Endothelial cell of umbilical vein (primary cell): ENCODE measurements around the gene ZNF79. TPM values are rescaled to one million over a fixed set of nuclear protein-coding genes. Genes with fewer than 3 reads are reported as not detected.

Experiments used
- BruUV-seq: library from RNA; stranded (reverse); fragments of 400-500 nt; replicated peaks from 2 replicates; lab custom pipeline; 2021; lab: Mats Ljungman, UMichigan
- CTCF ChIA-PET: fragments of 300-600, 350-600 bp; sonication (Branson Sonifier 250); formaldehyde crosslinking; loops from one replicate; lab custom pipeline; 2021; ENCODE audit warnings: antibody characterized with exemption, inconsistent platforms; lab: Charles Lee
- POLR2A ChIA-PET: fragments of 300-600, 350-600 bp; sonication (Branson Sonifier 250); formaldehyde crosslinking; loops from one replicate; lab custom pipeline; 2021; ENCODE audit warnings: antibody characterized with exemption, inconsistent platforms; lab: Charles Lee
- DNase-seq: peaks from one replicate; pipeline ENCODE4 v3.0.0-alpha.2; 2011; ENCODE audit warnings: low read depth, low spot score
- FAIRE-seq: peaks from 2 replicates; lab custom pipeline; 2011; peaks lifted over from hg19 to GRCh38; lab: Jason Lieb, UNC
- H2AFZ ChIP-seq: 2 replicates; pipeline ENCODE4 v1.6.0; 2012; ENCODE audit warnings: low read depth, low read length, control low read depth, inconsistent platforms
- H3K27ac ChIP-seq: 2 replicates; pipeline ENCODE4 v1.5.1; 2011; ENCODE audit warnings: low read depth, mild to moderate bottlenecking, control low read depth, low read length, moderate library complexity; ENCODE audit not compliant: insufficient read depth
- H3K27me3 ChIP-seq, 2 experiments: 2 replicates each; pipeline versions ENCODE4 v1.6.0 to v1.6.1; 2011; ENCODE audit warnings: low read length in 2 of 2, mixed read lengths in 1 of 2; ENCODE audit not compliant: control insufficient read depth in 2 of 2, insufficient read depth in 2 of 2
- H3K36me3 ChIP-seq, 2 experiments: 2 replicates in 1 of 2; 3 replicates in 1 of 2; pipeline ENCODE4 v1.5.1; 2011; ENCODE audit warnings: low read length in 2 of 2, mild to moderate bottlenecking in 1 of 2, moderate library complexity in 1 of 2; ENCODE audit not compliant: control insufficient read depth in 2 of 2, insufficient read depth in 2 of 2; ENCODE audit errors: extremely low read depth in 1 of 2
- H3K4me1 ChIP-seq: 3 replicates; pipeline ENCODE4 v1.5.1; 2011; ENCODE audit warnings: mild to moderate bottlenecking, low read length; ENCODE audit not compliant: control insufficient read depth, insufficient read depth; ENCODE audit errors: extremely low read depth
- H3K4me2 ChIP-seq: 2 replicates; pipeline ENCODE4 v1.6.1; 2011; ENCODE audit warnings: low read length, control low read depth, mixed read lengths; ENCODE audit not compliant: insufficient read depth
- H3K4me3 ChIP-seq, 3 experiments: fragments of 200-600 bp in 1 of 3; sonication (generic), shearing (Covaris generic) in 1 of 3; replicated peaks in 1 of 3; 2 replicates each; pipeline ENCODE4 v1.5.1; 2011 to 2016; ENCODE audit warnings: control low read depth in 3 of 3, low read length in 3 of 3, mild to moderate bottlenecking in 2 of 3, inconsistent platforms in 1 of 3, low read depth in 1 of 3, moderate library complexity in 1 of 3; ENCODE audit not compliant: insufficient read depth in 1 of 3
- H3K79me2 ChIP-seq: 2 replicates; pipeline ENCODE4 v1.6.0; 2012; ENCODE audit warnings: low read length, inconsistent platforms; ENCODE audit not compliant: control insufficient read depth, insufficient read depth
- H3K9ac ChIP-seq: replicated peaks from 2 replicates; pipeline ENCODE3; 2011; ENCODE audit warnings: low read length, control low read depth; ENCODE audit not compliant: insufficient read depth; ENCODE audit errors: extremely low read depth
- H3K9me1 ChIP-seq: replicated peaks from 3 replicates; pipeline ENCODE4 v1.6.0; 2011; ENCODE audit warnings: mild to moderate bottlenecking, low read length; ENCODE audit not compliant: control insufficient read depth, insufficient read depth; ENCODE audit errors: extremely low read depth
- H3K9me3 ChIP-seq: replicated peaks from 2 replicates; pipeline ENCODE4 v1.5.1; 2012; ENCODE audit warnings: low read length, inconsistent platforms; ENCODE audit not compliant: control insufficient read depth, insufficient read depth
- H4K20me1 ChIP-seq: replicated peaks from 2 replicates; pipeline ENCODE3; 2011; ENCODE audit warnings: mild to moderate bottlenecking, low read length; ENCODE audit not compliant: control insufficient read depth, insufficient read depth; ENCODE audit errors: extremely low read depth
- EZH2 ChIP-seq: IDR thresholded peaks from 2 replicates; pipeline ENCODE4 v1.6.1; 2012; ENCODE audit warnings: borderline replicate concordance, low read depth, mild to moderate bottlenecking, moderate library complexity, low read length, inconsistent platforms; ENCODE audit not compliant: severe bottlenecking
- FOS ChIP-seq: IDR thresholded peaks from 2 replicates; pipeline ENCODE4 v1.6.1; 2011; ENCODE audit warnings: mild to moderate bottlenecking, low read length, moderate library complexity, borderline replicate concordance; ENCODE audit not compliant: insufficient read depth
- GATA2 ChIP-seq: IDR thresholded peaks from 2 replicates; pipeline ENCODE4 v1.7.0; 2011; ENCODE audit warnings: low read depth, mild to moderate bottlenecking, moderate library complexity, mixed read lengths, low read length; ENCODE audit not compliant: insufficient read length, insufficient read depth
- JUN ChIP-seq: IDR thresholded peaks from 2 replicates; pipeline ENCODE4 v1.6.1; 2011; ENCODE audit warnings: borderline replicate concordance, low read depth; ENCODE audit not compliant: insufficient read length, insufficient read depth
- MYC ChIP-seq: IDR thresholded peaks from one replicate; pipeline ENCODE4 v1.6.1; 2011; ENCODE audit warnings: mild to moderate bottlenecking, low read depth, low read length
- POLR2A ChIP-seq: IDR thresholded peaks from 2 replicates; pipeline ENCODE4 v1.6.1; 2012; ENCODE audit warnings: low read depth, mild to moderate bottlenecking, control low read depth, low read length
- POLR2AphosphoS5 ChIP-seq: IDR thresholded peaks from 2 replicates; pipeline ENCODE4 v1.6.1; 2012; ENCODE audit warnings: low read depth, mild to moderate bottlenecking, control low read depth, low read length, moderate library complexity; ENCODE audit not compliant: insufficient read depth
- dilution Hi-C: fragments of 300-500 bp; cut with MboI; formaldehyde crosslinking; loops from one replicate; pipeline ENCODE4 v1.15.0; 2019; ENCODE audit warnings: low sequenced_read_pairs; ENCODE audit not compliant: extremely low pct_ligation_motif_present
- intact Hi-C: fragments of 100-400 bp; cut with micrococcal nuclease; formaldehyde crosslinking; loops from one replicate; pipeline ENCODE4 v1.10.0; 2022
- polyA plus RNA-seq, 4 experiments: library from polyadenylated mRNA; depleted of rRNA in 3 of 4; stranded (reverse) in 3 of 4; unstranded in 1 of 4; fragments of >200 nt; gene quantifications; 2 replicates each; pipeline versions ENCODE4 v1.2.1 to v1.2.3, GENCODE V29; 2011 to 2012; ENCODE audit warnings: missing spikeins in 1 of 4
- total RNA-seq: library from RNA; stranded (reverse); gene quantifications from 2 replicates; pipeline ENCODE4 v1.2.3, GENCODE V29; 2021
- TF ChIP-seq, protein P1 (sequence below): IDR thresholded peaks from 2 replicates; pipeline ENCODE4 v1.6.1; 2011; ENCODE audit not compliant: insufficient read depth, insufficient read length
- TF ChIP-seq, protein P2 (sequence below), 2 donors: IDR thresholded peaks; 1 replicate in 1 of 2; 2 replicates in 1 of 2; pipeline ENCODE4 v1.5.1; 2011; ENCODE audit warnings: low read length in 2 of 2, mild to moderate bottlenecking in 2 of 2, moderate library complexity in 2 of 2, control low read depth in 1 of 2, inconsistent platforms in 1 of 2, low read depth in 1 of 2; ENCODE audit not compliant: insufficient read depth in 1 of 2; ENCODE audit errors: extremely low read depth in 1 of 2

The ZNF79 gene
- total and polyA plus RNA-seq, 2 donors (not counting 3 experiments of a cell fraction or from before 2014, with no cell fraction given) = 6.3 to 10.6 TPM

DNA sequence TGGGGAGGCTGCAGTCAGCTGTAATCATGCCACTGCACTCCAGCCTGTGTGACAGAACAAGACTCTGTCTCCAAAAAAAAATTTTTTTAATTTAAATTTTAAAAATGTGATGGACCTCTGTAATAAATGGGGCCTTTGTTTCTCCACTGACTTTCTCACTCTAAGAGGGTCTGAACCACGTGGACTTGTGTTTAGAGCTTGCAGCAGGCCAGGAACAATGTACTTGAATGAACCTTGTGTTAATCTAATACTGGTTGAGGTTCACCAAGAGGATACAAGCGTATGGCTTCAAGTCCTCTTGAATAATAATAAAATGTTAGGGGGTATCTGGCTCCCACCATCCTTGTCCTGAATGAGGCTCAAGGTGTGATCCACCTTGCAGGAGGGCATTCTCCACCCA is 41.6 kb upstream of the ZNF79 start:
- TF ChIP-seq JUN (no peak), EZH2 (no peak), FOS (no peak), POLR2A (no peak), POLR2AphosphoS5 (no peak), MYC (no peak), GATA2 (no peak)
- TF ChIP-seq, protein P1, sequence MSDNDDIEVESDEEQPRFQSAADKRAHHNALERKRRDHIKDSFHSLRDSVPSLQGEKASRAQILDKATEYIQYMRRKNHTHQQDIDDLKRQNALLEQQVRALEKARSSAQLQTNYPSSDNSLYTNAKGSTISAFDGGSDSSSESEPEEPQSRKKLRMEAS = no peak
- TF ChIP-seq, protein P2, sequence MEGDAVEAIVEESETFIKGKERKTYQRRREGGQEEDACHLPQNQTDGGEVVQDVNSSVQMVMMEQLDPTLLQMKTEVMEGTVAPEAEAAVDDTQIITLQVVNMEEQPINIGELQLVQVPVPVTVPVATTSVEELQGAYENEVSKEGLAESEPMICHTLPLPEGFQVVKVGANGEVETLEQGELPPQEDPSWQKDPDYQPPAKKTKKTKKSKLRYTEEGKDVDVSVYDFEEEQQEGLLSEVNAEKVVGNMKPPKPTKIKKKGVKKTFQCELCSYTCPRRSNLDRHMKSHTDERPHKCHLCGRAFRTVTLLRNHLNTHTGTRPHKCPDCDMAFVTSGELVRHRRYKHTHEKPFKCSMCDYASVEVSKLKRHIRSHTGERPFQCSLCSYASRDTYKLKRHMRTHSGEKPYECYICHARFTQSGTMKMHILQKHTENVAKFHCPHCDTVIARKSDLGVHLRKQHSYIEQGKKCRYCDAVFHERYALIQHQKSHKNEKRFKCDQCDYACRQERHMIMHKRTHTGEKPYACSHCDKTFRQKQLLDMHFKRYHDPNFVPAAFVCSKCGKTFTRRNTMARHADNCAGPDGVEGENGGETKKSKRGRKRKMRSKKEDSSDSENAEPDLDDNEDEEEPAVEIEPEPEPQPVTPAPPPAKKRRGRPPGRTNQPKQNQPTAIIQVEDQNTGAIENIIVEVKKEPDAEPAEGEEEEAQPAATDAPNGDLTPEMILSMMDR (IDR thresholded peaks at IDR 0.05; ENCODE audit: extremely low read depth in 1 of 2, insufficient read depth in 1 of 2, low read depth in 1 of 2, low read length in 2 of 2) = no peak
- Histone ChIP-seq H3K9me1 (no peaks in the 10 kb centered on the region), H3K4me3 (no peak overlapping the region), H2AFZ (no peak overlapping the region), H3K9me3 (no peaks in the 10 kb centered on the region), H3K4me1 (no peaks in the 10 kb centered on the region), H3K27ac (no peak overlapping the region), H3K79me2 (no peaks in the 10 kb centered on the region), H3K4me2 (no peak overlapping the region), H3K36me3 (no peaks in the 10 kb centered on the region), H3K27me3 (peaks cover 0 to 6% of the 10 kb centered on the region in 2 experiments), H3K9ac (no peak overlapping the region), H4K20me1 (no peaks in the 10 kb centered on the region)
- ChIA-PET POLR2A (no interaction called here), CTCF (interaction anchor here (0.7 to 1.8 kb wide), 3 partner anchors 14 to 47 kb away, joined by 3 read pairs; partner anchors contain the start of gene SLC2A8)
- BruUV-seq = no TSS peak
- DNase-seq (no peak), FAIRE-seq (no peak)
- dilution Hi-C loops (no loop called here), intact Hi-C loops (no loop called here)
